CD4-positive, alpha-beta T cell (primary cell): ENCODE measurements around the gene SGTA. TPM values are rescaled to one million over a fixed set of nuclear protein-coding genes. Genes with fewer than 3 reads are reported as not detected.

Experiments
- ATAC-seq: fragments of 200-7000 bp; cut with Tn5 transposase; one replicate; pipeline ENCODE4 v1.10.0; 2022; ENCODE audit warnings: mild to moderate bottlenecking; ENCODE audit not compliant: poor library complexity
- CTCF ChIA-PET: fragments of 350-600 bp; sonication (Branson Sonifier 250); formaldehyde crosslinking; loops from one replicate; lab custom pipeline; 2021; ENCODE audit warnings: antibody characterized with exemption, inconsistent platforms; lab: Charles Lee
- POLR2A ChIA-PET: fragments of 350-600 bp; sonication (Branson Sonifier 250); formaldehyde crosslinking; loops from one replicate; lab custom pipeline; 2021; ENCODE audit warnings: antibody characterized with exemption, inconsistent platforms; lab: Charles Lee
- DNase-seq, 14 experiments: peaks; one replicate each; pipeline ENCODE4 v3.0.0-alpha.2; 2013 to 2020; ENCODE audit warnings: mixed read lengths in 2 of 14
- H3K27ac ChIP-seq, 2 donors: one replicate each; pipeline versions ENCODE4 v1.5.1 to v1.7.0; 2013; ENCODE audit warnings: low read length in 2 of 2, low read depth in 1 of 2, mild to moderate bottlenecking in 1 of 2
- H3K27me3 ChIP-seq, 2 experiments: 1 replicate in 1 of 2; 2 replicates in 1 of 2; pipeline versions ENCODE4 v1.6.1 to v1.7.0; 2013; ENCODE audit warnings: low read length in 2 of 2, control low read depth in 1 of 2, mild to moderate bottlenecking in 1 of 2, moderate library complexity in 1 of 2; ENCODE audit not compliant: insufficient read depth in 2 of 2, control insufficient read depth in 1 of 2
- H3K36me3 ChIP-seq: one replicate; pipeline ENCODE4 v1.6.1; 2013; ENCODE audit warnings: low read length, control low read depth; ENCODE audit not compliant: insufficient read depth
- H3K4me1 ChIP-seq: one replicate; pipeline ENCODE4 v1.6.1; 2013; ENCODE audit warnings: low read length, control low read depth; ENCODE audit not compliant: insufficient read depth
- H3K4me3 ChIP-seq: one replicate; pipeline ENCODE4 v1.5.1; 2013; ENCODE audit warnings: mild to moderate bottlenecking, low read length, moderate library complexity
- H3K9me3 ChIP-seq, 2 experiments: 1 replicate in 1 of 2; 2 replicates in 1 of 2; pipeline versions ENCODE4 v1.6.1 to v1.7.0; 2013; ENCODE audit warnings: low read length in 2 of 2, mild to moderate bottlenecking in 2 of 2, control low read depth in 1 of 2, moderate library complexity in 1 of 2; ENCODE audit not compliant: control insufficient read depth in 1 of 2, insufficient read depth in 1 of 2
- H3K27ac Mint-ChIP-seq: one replicate; pipeline ENCODE4 v1.8.0; 2020; ENCODE audit warnings: mixed read lengths
- H3K27me3 Mint-ChIP-seq: one replicate; pipeline ENCODE4 v1.8.0; 2021; ENCODE audit warnings: mixed read lengths
- H3K36me3 Mint-ChIP-seq: one replicate; pipeline ENCODE4 v1.8.0; 2021; ENCODE audit warnings: low read depth, mixed read lengths
- H3K4me1 Mint-ChIP-seq: one replicate; pipeline ENCODE4 v1.8.0; 2021; ENCODE audit warnings: low read depth, mixed read lengths
- H3K4me3 Mint-ChIP-seq: one replicate; pipeline ENCODE4 v1.8.0; 2020; ENCODE audit warnings: mild to moderate bottlenecking, mixed read lengths
- H3K9me3 Mint-ChIP-seq: one replicate; pipeline ENCODE4 v1.8.0; 2020; ENCODE audit warnings: mixed read lengths
- CTCF ChIP-seq: fragments of 200-600 bp; IDR thresholded peaks from one replicate; pipeline ENCODE4 v1.8.0; 2022; ENCODE audit warnings: antibody characterized with exemption, mild to moderate bottlenecking
- intact Hi-C, 2 experiments: fragments of 100-400 bp; cut with DNase I in 1 of 2; cut with micrococcal nuclease in 1 of 2; formaldehyde crosslinking; loops; one replicate each; pipeline versions ENCODE4 v1.15.1 to v1.9.0; 2023 to 2025; cut with DNase I, micrococcal nuclease
- total RNA-seq, 174 experiments: library from RNA in 2 of 174; stranded (reverse) in 2 of 174; gene quantifications; one replicate each; pipeline ENCODE4 v1.2.3 and lab custom pipeline; 2021 to 2026

Gene SGTA
- total RNA-seq, 2 experiments from 2014 or later: 28.3 to 29.7 TPM

- ChIA-PET POLR2A (no interaction called here), CTCF (interaction anchor here (0.9 kb wide), 1 partner anchor 26 kb away, joined by 3 read pairs; no protein-coding TSS in a partner anchor)
- no peaks in the 10 kb centered on the region for H3K27me3 Mint-ChIP-seq
- Histone ChIP-seq H3K9me3 (no peaks in the 10 kb centered on the region), H3K27me3 (no peaks in the 10 kb centered on the region), H3K27ac (no peak overlapping the region), H3K4me3 (no peak overlapping the region), H3K36me3 (peaks cover 21% of the 10 kb centered on the region), H3K4me1 (no peaks in the 10 kb centered on the region)
- peaks cover 17% of the 10 kb centered on the region for H3K36me3 Mint-ChIP-seq
- H3K4me1 Mint-ChIP-seq: no peaks in the 10 kb centered on the region
- intact Hi-C loops: no loop called here
- no peak overlapping the region for H3K27ac Mint-ChIP-seq
- TF ChIP-seq CTCF: no peak
- ATAC-seq (no peak), DNase-seq (no peak)
- H3K9me3 Mint-ChIP-seq: no peaks in the 10 kb centered on the region
- no peak overlapping the region for H3K4me3 Mint-ChIP-seq
Observed at GRCh38 chr19:2811735-2812413, 28.8 kb upstream of the SGTA start.

GRCh38 chr19:2811221-2811722, 28.2 kb upstream of the SGTA start:
- H3K9me3 ChIP-seq: no peaks in the 10 kb centered on the region
- no peaks in the 10 kb centered on the region for H3K4me1 ChIP-seq
- peaks cover 17% of the 10 kb centered on the region for H3K36me3 Mint-ChIP-seq
- CTCF ChIA-PET: interaction anchor here (1.1 kb wide), 1 partner anchor 8 kb away, joined by 3 read pairs; no protein-coding TSS in a partner anchor
- TF ChIP-seq CTCF: no peak
- no peak for DNase-seq
- no peak for ATAC-seq
- intact Hi-C loops: no loop called here
- H3K36me3 ChIP-seq: peaks cover 24% of the 10 kb centered on the region
- H3K27me3 ChIP-seq: no peaks in the 10 kb centered on the region
- H3K4me3 Mint-ChIP-seq: no peak overlapping the region
- H3K4me1 Mint-ChIP-seq: no peaks in the 10 kb centered on the region
- no peaks in the 10 kb centered on the region for H3K9me3 Mint-ChIP-seq
- no peak overlapping the region for H3K27ac Mint-ChIP-seq
- no peak overlapping the region for H3K4me3 ChIP-seq
- POLR2A ChIA-PET: no interaction called here
- no peaks in the 10 kb centered on the region for H3K27me3 Mint-ChIP-seq
- no peak overlapping the region for H3K27ac ChIP-seq

GRCh38 chr19:2810141-2811091, 27.3 kb upstream of the SGTA start:
- Mint-ChIP-seq H3K27ac (no peak overlapping the region), H3K9me3 (no peaks in the 10 kb centered on the region), H3K4me3 (no peak overlapping the region), H3K36me3 (peaks cover 19% of the 10 kb centered on the region), H3K4me1 (no peaks in the 10 kb centered on the region), H3K27me3 (no peaks in the 10 kb centered on the region)
- Histone ChIP-seq H3K9me3 (no peaks in the 10 kb centered on the region), H3K36me3 (peaks cover 27% of the 10 kb centered on the region), H3K4me1 (no peaks in the 10 kb centered on the region), H3K27me3 (no peaks in the 10 kb centered on the region), H3K4me3 (no peak overlapping the region), H3K27ac (no peak overlapping the region)
- intact Hi-C loops: no loop called here
- no peak for ATAC-seq
- ChIA-PET CTCF (interaction anchor here (1.1 kb wide), 1 partner anchor 9 kb away, joined by 3 read pairs; no protein-coding TSS in a partner anchor), POLR2A (no interaction called here)
- DNase-seq: peak in 1 of 14 experiments; percentile 12
- no peak for TF ChIP-seq CTCF
